Fibroblast of lung (primary cell): Measurements from ENCODE around the gene PPP1R9B.

Experiments
- CTCF ChIP-seq, 2 donors: IDR thresholded peaks in 1 of 2; conservative IDR thresholded peaks in 1 of 2; 1 replicate in 1 of 2; 2 replicates in 1 of 2; pipeline ENCODE4 v1.5.1; 2011 to 2012; ENCODE audit warnings: low read length in 2 of 2, control low read depth in 1 of 2, inconsistent platforms in 1 of 2, low read depth in 1 of 2, mild to moderate bottlenecking in 1 of 2
- EZH2 ChIP-seq: IDR thresholded peaks from 2 replicates; pipeline ENCODE4 v1.5.1; 2012; ENCODE audit warnings: low read length, control low read depth, mild to moderate bottlenecking; ENCODE audit errors: missing control alignments

GRCh38 chr17:50093807-50094206 lies 56.7 kb downstream of the PPP1R9B start:
- TF ChIP-seq EZH2 (no peak), CTCF (conservative IDR thresholded peaks at IDR 0.05 in 1 of 2, IDR thresholded peaks at IDR 0.05 in 1 of 2; ENCODE audit: low read depth in 1 of 2, low read length in 2 of 2) (no peak)
